HG03039 (cell line): ENCODE measurements around the gene MPLKIP.
"Not testable (repeated sequence)": the region's sequence is repeated elsewhere in the genome, so short reads cannot be mapped to it uniquely, and the experiment has no call there.

ENCODE experiments used
- ATAC-seq: cut with Tn5 transposase; IDR thresholded peaks from one replicate; pipeline ENCODE4 v1.9.1; 2021; ENCODE audit warnings: mild to moderate bottlenecking, moderate library complexity; ENCODE audit not compliant: unreplicated experiment

Gene MPLKIP

GRCh38 chr7:40134428-40135316, at the start of gene MPLKIP, which contains the start of gene SUGCT:
Gene MPLKIP (minus strand): TSS chr7:40134622. CDS start chr7:40134567, 55 bp downstream.
Gene SUGCT (plus strand): TSS chr7:40135005.
- peak; percentile 88 for ATAC-seq

DNA sequence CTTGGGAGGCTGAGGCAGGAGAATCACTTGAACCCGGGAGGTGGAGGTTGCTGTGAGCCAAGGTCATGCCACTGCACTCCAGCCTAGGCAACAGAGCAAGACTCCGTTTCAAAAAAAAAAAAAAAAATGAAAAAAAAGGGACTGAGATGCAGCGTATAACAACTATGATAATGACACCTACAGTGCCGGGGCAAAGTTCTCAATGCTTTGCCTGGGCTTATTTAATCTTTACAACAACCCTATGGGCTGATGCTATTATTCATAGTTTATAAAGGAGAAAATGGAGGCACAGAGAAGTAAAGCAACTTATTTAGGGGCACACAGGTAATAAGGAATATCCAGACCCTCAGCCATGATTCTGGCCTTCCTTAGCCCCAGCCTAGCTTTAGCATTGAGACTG, 48.0 kb upstream of the MPLKIP start:
- ATAC-seq, result no peak

- ATAC-seq, result no peak
These were observed 42.6 kb upstream of the MPLKIP start for GRCh38 chr7:40177071-40177470.

GRCh38 chr7:40175725-40176510, 41.5 kb upstream of the MPLKIP start:
- ATAC-seq, result no peak

DNA sequence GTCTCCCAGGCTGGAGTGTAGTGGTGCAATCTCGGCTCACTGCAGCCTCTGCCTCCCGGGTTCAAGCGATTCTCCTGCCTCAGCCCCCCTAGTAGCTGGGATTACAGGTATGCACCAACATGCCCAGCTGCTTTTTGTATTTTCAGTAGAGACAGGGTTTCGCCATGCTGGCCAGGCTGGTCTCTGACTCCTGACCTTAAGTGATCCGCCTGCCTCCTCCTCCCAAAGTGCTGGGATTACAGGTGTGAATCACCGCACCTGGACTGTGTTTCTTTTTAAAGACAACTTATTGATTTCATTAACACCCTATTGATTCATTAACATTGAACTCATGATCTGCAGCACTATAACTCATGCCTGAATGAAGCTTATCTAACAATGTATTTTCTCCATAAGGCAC, 40.8 kb upstream of the MPLKIP start:
- ATAC-seq, result not testable (repeated sequence)

- not testable (repeated sequence) for ATAC-seq
These were observed 38.7 kb upstream of the MPLKIP start for GRCh38 chr7:40173121-40173520.

GRCh38 chr7:40168266-40168665, 33.8 kb upstream of the MPLKIP start:
- ATAC-seq, result not testable (repeated sequence)

DNA sequence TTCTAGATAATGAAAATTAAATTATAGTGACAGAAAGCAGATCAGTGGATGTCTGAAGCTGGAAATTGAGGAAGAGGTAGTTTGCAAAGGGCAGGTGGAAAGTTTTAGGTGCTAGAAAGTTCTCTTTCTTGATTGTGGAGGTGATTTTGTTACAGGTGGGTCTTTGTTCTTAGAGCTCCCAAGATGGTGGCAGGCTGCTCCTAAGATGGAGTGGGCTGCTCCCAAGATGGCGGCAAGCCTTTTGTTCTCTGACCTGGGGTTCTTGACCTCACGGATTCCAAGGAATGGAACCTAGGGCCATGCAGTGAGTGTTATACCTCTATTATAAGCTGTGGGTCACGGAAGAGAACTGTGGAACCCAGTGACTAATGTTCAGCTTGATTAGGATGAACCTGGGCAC, 32.9 kb upstream of the MPLKIP start:
- ATAC-seq, result no peak

- ATAC-seq, result no peak
These were observed 30.8 kb upstream of the MPLKIP start for GRCh38 chr7:40165216-40165615.

GRCh38 chr7:40162516-40162915, 28.1 kb upstream of the MPLKIP start:
- ATAC-seq, result no peak

GRCh38 chr7:40156988-40157387, 22.6 kb upstream of the MPLKIP start:
- no peak for ATAC-seq

- ATAC-seq, result no peak
These were observed 17.1 kb upstream of the MPLKIP start for GRCh38 chr7:40151504-40151903.

DNA sequence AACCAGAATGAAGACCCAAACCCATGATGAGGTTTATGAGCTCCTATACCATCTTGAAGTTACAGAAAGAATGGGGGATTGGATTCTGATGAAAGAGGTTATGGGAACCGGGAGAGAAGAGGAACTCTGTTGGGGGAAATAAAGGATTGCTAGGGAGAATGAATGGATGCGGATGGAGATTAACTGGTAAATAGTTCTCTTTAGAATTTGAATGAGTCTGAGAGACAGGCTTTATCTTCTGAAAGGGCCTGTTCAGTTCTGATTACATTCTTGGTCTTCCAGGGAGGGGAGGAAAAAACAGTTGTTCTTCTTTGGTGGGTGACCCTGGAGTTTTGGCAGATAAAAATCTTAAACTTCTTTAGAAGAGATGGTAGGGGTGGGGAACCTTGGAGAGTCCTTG, 14.2 kb upstream of the MPLKIP start:
- ATAC-seq, result no peak

- ATAC-seq, result not testable (repeated sequence)
These were observed 13.8 kb upstream of the MPLKIP start for GRCh38 chr7:40148247-40148580.

DNA sequence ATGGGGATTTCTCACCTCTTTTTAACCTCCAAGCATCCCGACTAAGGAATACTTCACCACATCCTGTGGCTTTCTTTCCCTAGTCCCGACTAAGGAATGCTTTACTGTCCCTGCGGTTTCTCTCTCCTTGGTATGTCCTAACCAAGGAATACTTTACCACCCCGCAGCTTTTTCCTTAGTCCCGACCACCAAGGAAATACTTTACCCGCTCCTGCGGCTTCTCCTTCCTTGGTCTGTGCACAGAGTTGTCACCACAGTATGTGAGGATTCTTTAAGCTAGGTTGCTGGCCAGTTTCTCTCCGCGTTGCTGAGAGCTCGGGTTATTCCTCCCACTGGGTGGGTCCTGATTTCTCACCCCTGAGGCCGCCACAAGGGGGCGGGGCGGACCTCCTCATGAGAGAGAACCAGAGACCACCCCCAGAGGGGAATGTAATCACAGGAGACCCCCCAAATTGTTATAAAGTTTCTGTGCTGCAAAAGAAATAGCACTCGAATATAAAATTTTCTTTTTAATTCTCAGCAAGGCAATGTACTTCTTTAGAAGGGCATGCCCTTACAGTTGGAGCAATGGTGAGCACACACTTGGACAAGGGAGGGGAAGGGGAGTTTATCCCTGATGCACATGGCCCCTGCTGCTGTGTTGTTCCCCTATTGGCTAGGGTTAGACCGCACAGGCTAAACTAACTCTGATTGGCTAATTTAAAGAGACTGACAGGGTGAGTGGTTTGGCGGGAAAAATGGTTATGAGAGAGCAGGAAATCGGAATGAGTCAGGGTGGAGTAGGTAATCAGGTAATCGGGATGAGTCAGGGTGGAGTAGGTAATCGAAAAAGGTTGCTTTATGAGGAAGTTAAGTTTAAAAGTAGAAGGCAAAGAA, 13.2 kb upstream of the MPLKIP start:
- ATAC-seq, result no peak

DNA sequence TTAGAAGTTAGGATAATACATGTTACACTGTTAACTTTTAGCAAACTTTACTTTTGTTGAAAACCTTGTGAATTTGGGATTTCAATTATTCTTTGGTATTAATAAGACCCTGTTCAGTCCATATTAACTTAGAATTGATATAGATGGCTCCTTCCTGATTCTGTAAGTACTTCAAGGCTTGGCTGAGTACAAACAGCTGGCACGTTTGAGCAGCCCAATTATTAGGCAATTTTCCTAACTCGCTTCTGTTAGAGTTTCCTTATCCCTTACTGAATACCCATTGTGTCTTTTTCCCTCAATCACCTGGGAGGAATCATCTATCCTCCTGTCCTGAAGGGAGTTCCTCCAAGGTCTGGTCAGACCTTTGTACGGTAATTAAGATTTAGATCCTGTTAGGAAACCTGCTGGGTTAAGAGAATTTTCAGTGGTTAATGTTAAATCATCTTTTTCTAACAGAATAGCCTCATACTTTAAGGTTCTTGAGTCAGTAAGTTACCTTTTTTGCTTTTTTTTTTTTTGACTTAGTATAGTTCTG, 11.2 kb upstream of the MPLKIP start:
- not testable (repeated sequence) for ATAC-seq

GRCh38 chr7:40141916-40142315, 7.5 kb upstream of the MPLKIP start:
- not testable (repeated sequence) for ATAC-seq

- not testable (repeated sequence) for ATAC-seq
These were observed 5.5 kb upstream of the MPLKIP start for GRCh38 chr7:40139891-40140290.

DNA sequence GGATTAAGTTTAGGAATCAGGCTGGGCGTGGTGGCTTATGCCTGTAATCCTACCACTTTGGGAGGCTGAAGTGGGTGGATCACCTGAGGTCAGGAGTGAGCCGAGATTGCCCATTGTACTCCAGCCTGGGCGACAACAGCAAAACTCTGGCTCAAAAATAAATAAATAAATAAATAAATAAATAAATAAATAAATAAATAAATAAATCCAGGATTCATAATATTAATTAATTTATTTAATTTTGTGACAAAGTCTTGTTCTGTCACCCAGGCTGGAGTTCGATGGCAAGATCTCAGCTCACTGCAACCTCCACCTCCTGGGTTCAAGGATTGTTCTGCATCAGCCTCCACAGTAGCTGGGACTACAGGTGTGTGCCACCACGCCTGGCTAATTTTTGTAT, 4.6 kb upstream of the MPLKIP start:
- no peak for ATAC-seq

- no peak for ATAC-seq
These were observed 3.1 kb upstream of the MPLKIP start for GRCh38 chr7:40137563-40137962.

DNA sequence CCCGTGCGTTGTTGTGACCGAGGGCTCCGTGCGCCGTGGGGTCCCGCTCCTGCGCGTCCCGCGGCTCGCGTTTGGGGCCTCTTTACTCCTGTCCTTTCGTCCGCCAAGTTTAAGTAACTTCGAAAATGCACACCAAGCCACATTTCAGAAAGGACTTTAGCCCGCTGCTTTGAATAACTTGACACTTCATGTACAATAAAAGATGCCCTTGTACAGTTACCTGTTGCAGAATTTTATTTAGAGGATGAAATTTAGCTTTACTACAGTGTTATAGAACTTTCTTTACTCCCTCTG, 842 bp upstream of the MPLKIP start:
- no peak for ATAC-seq
